Measurements from ENCODE around the gene ZNF689.
"Not testable (repeated sequence)": the region's sequence is repeated elsewhere in the genome, so short reads cannot be mapped to it uniquely, and the experiment has no call there.

The ZNF689 gene

GRCh38 chr16:30590869-30591268 is 19.3 kb downstream of the ZNF689 start:
- DNase-seq: not testable (repeated sequence)

GRCh38 chr16:30589582-30589981 is 20.6 kb downstream of the ZNF689 start:
- DNase-seq: not testable (repeated sequence)

GRCh38 chr16:30588651-30589050 is 21.5 kb downstream of the ZNF689 start:
- DNase-seq: no peak

- peak; percentile 98 for DNase-seq
Measured at GRCh38 chr16:30585400-30586191, 24.6 kb downstream of the ZNF689 start, which contains the start of gene ZNF785. Gene ZNF785, minus strand, starts transcription at chr16:30585697. Its CDS starts 86 bp downstream, at chr16:30585611.

- peak; percentile 51 for DNase-seq
Measured at GRCh38 chr16:30585022-30585399, 25.2 kb downstream of the ZNF689 start.

GRCh38 chr16:30582611-30583340 is 27.4 kb downstream of the ZNF689 start:
- DNase-seq: no peak

GRCh38 chr16:30581457-30581856 is 28.7 kb downstream of the ZNF689 start:
- DNase-seq: no peak

- DNase-seq: no peak
Measured at GRCh38 chr16:30574678-30575077, 35.5 kb downstream of the ZNF689 start.

- peak; percentile 93 for DNase-seq
Measured at GRCh38 chr16:30571445-30572322, 38.5 kb downstream of the ZNF689 start, which contains the start of gene ZNF688. Gene ZNF688, minus strand, starts transcription at chr16:30571714. Its CDS starts 85 bp downstream, at chr16:30571629.

GRCh38 chr16:30570636-30571444 is 39.3 kb downstream of the ZNF689 start:
- DNase-seq: no peak

GRCh38 chr16:30569746-30570635 is 40.2 kb downstream of the ZNF689 start:
- DNase-seq: no peak

GRCh38 chr16:30569281-30569680 is 40.9 kb downstream of the ZNF689 start:
- DNase-seq: no peak

GRCh38 chr16:30567991-30568638 is 42.1 kb downstream of the ZNF689 start:
- peak; percentile 3 for DNase-seq

- no peak for DNase-seq
Measured at GRCh38 chr16:30567160-30567990, 42.8 kb downstream of the ZNF689 start.

- DNase-seq: no peak
Measured at GRCh38 chr16:30566531-30566930, 43.7 kb downstream of the ZNF689 start.

- DNase-seq: no peak
Measured at GRCh38 chr16:30565984-30566383, 44.2 kb downstream of the ZNF689 start.

- no peak for DNase-seq
Measured at GRCh38 chr16:30565526-30565925, 44.7 kb downstream of the ZNF689 start.

GRCh38 chr16:30562021-30562420 is 48.2 kb downstream of the ZNF689 start:
- no peak for DNase-seq

GRCh38 chr16:30561089-30561816 is 48.9 kb downstream of the ZNF689 start:
- no peak for DNase-seq
